Nephron progenitor cell (in vitro differentiated cells): ENCODE data around the gene DAAM2.

Experiments
- DNase-seq: peaks from one replicate; pipeline ENCODE4 v3.0.0; 2021
- H3K27ac Mint-ChIP-seq: 2 replicates; pipeline ENCODE4 v1.8.0; 2021; ENCODE audit warnings: mild to moderate bottlenecking, moderate library complexity, mixed read lengths
- H3K27me3 Mint-ChIP-seq: 2 replicates; pipeline ENCODE4 v1.8.0; 2021; ENCODE audit warnings: mild to moderate bottlenecking, low read depth, mixed read lengths; ENCODE audit not compliant: poor library complexity
- H3K36me3 Mint-ChIP-seq: 2 replicates; pipeline ENCODE4 v1.8.0; 2021; ENCODE audit warnings: low read depth, mixed read lengths
- H3K4me1 Mint-ChIP-seq: 2 replicates; pipeline ENCODE4 v1.8.0; 2021; ENCODE audit warnings: mixed read lengths
- H3K4me3 Mint-ChIP-seq: 2 replicates; pipeline ENCODE4 v1.8.0; 2021; ENCODE audit warnings: mild to moderate bottlenecking, moderate library complexity, mixed read lengths
- H3K9me3 Mint-ChIP-seq: 2 replicates; pipeline ENCODE4 v1.8.0; 2021; ENCODE audit warnings: mild to moderate bottlenecking, moderate library complexity, mixed read lengths
- CTCF ChIP-seq: fragments of 200-600 bp; sonication (generic); IDR thresholded peaks from 2 replicates; pipeline ENCODE4 v1.5.0; 2021; ENCODE audit warnings: antibody characterized with exemption

The DAAM2 gene

GRCh38 chr6:39931607-39932006, 139.4 kb downstream of the DAAM2 start:
- no peak for TF ChIP-seq CTCF
- Mint-ChIP-seq H3K27ac (no peak overlapping the region), H3K27me3 (peaks cover 3% of the 10 kb centered on the region), H3K36me3 (peaks cover 29% of the 10 kb centered on the region), H3K4me3 (no peak overlapping the region), H3K9me3 (no peaks in the 10 kb centered on the region), H3K4me1 (peaks cover 42% of the 10 kb centered on the region)
- no peak for DNase-seq

GRCh38 chr6:39932386-39932910, 140.3 kb downstream of the DAAM2 start:
- H3K27me3 Mint-ChIP-seq, result no peaks in the 10 kb centered on the region
- no peak for DNase-seq
- TF ChIP-seq CTCF, result no peak
- H3K4me1 Mint-ChIP-seq, result peaks cover 49% of the 10 kb centered on the region
- H3K9me3 Mint-ChIP-seq, result no peaks in the 10 kb centered on the region
- H3K4me3 Mint-ChIP-seq, result peak overlapping the region; percentile 97
- peaks cover 22% of the 10 kb centered on the region for H3K36me3 Mint-ChIP-seq
- H3K27ac Mint-ChIP-seq, result no peak overlapping the region

GRCh38 chr6:39933669-39934130, 141.5 kb downstream of the DAAM2 start:
- no peaks in the 10 kb centered on the region for H3K27me3 Mint-ChIP-seq
- H3K4me3 Mint-ChIP-seq, result peak overlapping the region; percentile 97
- H3K27ac Mint-ChIP-seq, result peak overlapping the region; percentile 47
- DNase-seq, result no peak
- TF ChIP-seq CTCF, result no peak
- H3K36me3 Mint-ChIP-seq, result peaks cover 12% of the 10 kb centered on the region
- peaks cover 62% of the 10 kb centered on the region for H3K4me1 Mint-ChIP-seq
- H3K9me3 Mint-ChIP-seq, result no peaks in the 10 kb centered on the region

- no peaks in the 10 kb centered on the region for H3K9me3 Mint-ChIP-seq
- H3K4me3 Mint-ChIP-seq, result peak within 1 kb of the TSS; percentile 97
- H3K27me3 Mint-ChIP-seq, result no peaks in the 10 kb centered on the region
- DNase-seq, result peak; percentile 84
- peaks cover 63% of the 10 kb centered on the region for H3K4me1 Mint-ChIP-seq
- H3K36me3 Mint-ChIP-seq, result peaks cover 7% of the 10 kb centered on the region
- peak within 1 kb of the TSS; percentile 47 for H3K27ac Mint-ChIP-seq
- TF ChIP-seq CTCF, result no peak
These were observed 142.1 kb downstream of the DAAM2 start, which contains the start of gene MOCS1 for GRCh38 chr6:39934131-39934757. MOCS1 (minus strand) TSS chr6:39934462; CDS start chr6:39934417, 45 bp downstream.

GRCh38 chr6:39935241-39935640, 143.1 kb downstream of the DAAM2 start:
- H3K27me3 Mint-ChIP-seq, result no peaks in the 10 kb centered on the region
- TF ChIP-seq CTCF, result no peak
- no peak for DNase-seq
- no peak overlapping the region for H3K4me3 Mint-ChIP-seq
- peaks cover 57% of the 10 kb centered on the region for H3K4me1 Mint-ChIP-seq
- no peaks in the 10 kb centered on the region for H3K9me3 Mint-ChIP-seq
- no peak overlapping the region for H3K27ac Mint-ChIP-seq
- H3K36me3 Mint-ChIP-seq, result no peaks in the 10 kb centered on the region

- TF ChIP-seq CTCF, result no peak
- Mint-ChIP-seq H3K4me3 (no peak overlapping the region), H3K27me3 (no peaks in the 10 kb centered on the region), H3K9me3 (no peaks in the 10 kb centered on the region), H3K36me3 (no peaks in the 10 kb centered on the region), H3K27ac (no peak overlapping the region), H3K4me1 (peaks cover 57% of the 10 kb centered on the region)
- no peak for DNase-seq
These were observed 144.7 kb downstream of the DAAM2 start for GRCh38 chr6:39936857-39937256.
